H9 (cell line): ENCODE results near the gene MRRF. TPM values are rescaled to one million over a fixed set of nuclear protein-coding genes. Genes with fewer than 3 reads are reported as not detected.

Experiments used
- DNase-seq: peaks from one replicate; pipeline ENCODE4 v3.0.0-alpha.2; 2017
- H2AFZ ChIP-seq: one replicate; pipeline ENCODE4 v1.6.1; 2013; ENCODE audit warnings: mild to moderate bottlenecking, low read length, control low read depth, moderate library complexity
- H2AK5ac ChIP-seq: 2 replicates; pipeline ENCODE4 v1.6.1; 2013; ENCODE audit warnings: low read length, control low read depth, mixed read lengths; ENCODE audit not compliant: insufficient read length
- H2BK120ac ChIP-seq: one replicate; pipeline ENCODE4 v1.6.1; 2013; ENCODE audit warnings: low read depth, mild to moderate bottlenecking, low read length, control low read depth, inconsistent platforms; ENCODE audit not compliant: poor library complexity, severe bottlenecking
- H2BK12ac ChIP-seq: 2 replicates; pipeline ENCODE4 v1.6.1; 2013; ENCODE audit warnings: low read length, control low read depth, mixed read lengths, low read depth; ENCODE audit not compliant: insufficient read length
- H2BK15ac ChIP-seq: 2 replicates; pipeline ENCODE4 v1.6.1; 2013; ENCODE audit warnings: low read depth, low read length, control low read depth
- H2BK20ac ChIP-seq: one replicate; pipeline ENCODE4 v1.6.1; 2013; ENCODE audit warnings: low read depth, mild to moderate bottlenecking, low read length, control low read depth, inconsistent platforms; ENCODE audit not compliant: poor library complexity, severe bottlenecking
- H2BK5ac ChIP-seq: 2 replicates; pipeline ENCODE4 v1.6.1; 2013; ENCODE audit warnings: low read length, control low read depth, mixed read lengths; ENCODE audit not compliant: insufficient read length
- H3K14ac ChIP-seq: 2 replicates; pipeline ENCODE4 v1.6.1; 2013; ENCODE audit warnings: low read length, control low read depth; ENCODE audit not compliant: insufficient read depth
- H3K18ac ChIP-seq: 2 replicates; pipeline ENCODE4 v1.6.1; 2013; ENCODE audit warnings: low read depth, mild to moderate bottlenecking, mixed read lengths, low read length, control low read depth; ENCODE audit not compliant: insufficient read length
- H3K23ac ChIP-seq: 2 replicates; pipeline ENCODE4 v1.6.1; 2013; ENCODE audit warnings: low read length, control low read depth, mixed read lengths, low read depth; ENCODE audit not compliant: insufficient read length
- H3K23me2 ChIP-seq: 2 replicates; pipeline ENCODE4 v1.6.1; 2013; ENCODE audit warnings: low read depth, mild to moderate bottlenecking, mixed read lengths, low read length, control low read depth; ENCODE audit not compliant: insufficient read length, poor library complexity, severe bottlenecking
- H3K27ac ChIP-seq: 2 replicates; pipeline ENCODE4 v1.5.1; 2013; ENCODE audit warnings: low read length, control low read depth, mixed read lengths, low read depth; ENCODE audit not compliant: insufficient read length
- H3K27me3 ChIP-seq: 2 replicates; pipeline ENCODE4 v1.6.1; 2013; ENCODE audit warnings: low read length, control low read depth, inconsistent platforms; ENCODE audit not compliant: insufficient read depth
- H3K4ac ChIP-seq: 2 replicates; pipeline ENCODE4 v1.6.1; 2013; ENCODE audit warnings: low read depth, mild to moderate bottlenecking, control low read depth, inconsistent platforms, low read length, moderate library complexity
- H3K4me1 ChIP-seq: 2 replicates; pipeline ENCODE4 v1.6.1; 2013; ENCODE audit warnings: low read length, control low read depth, inconsistent platforms; ENCODE audit not compliant: insufficient read depth
- H3K4me2 ChIP-seq: 2 replicates; pipeline ENCODE4 v1.6.1; 2013; ENCODE audit warnings: low read length, control low read depth, mixed read lengths; ENCODE audit not compliant: insufficient read length, insufficient read depth
- H3K56ac ChIP-seq: 2 replicates; pipeline ENCODE4 v1.6.1; 2013; ENCODE audit warnings: low read depth, mild to moderate bottlenecking, mixed read lengths, low read length, control low read depth; ENCODE audit not compliant: insufficient read length
- H3K79me1 ChIP-seq: 2 replicates; pipeline ENCODE4 v1.6.1; 2013; ENCODE audit warnings: low read depth, mild to moderate bottlenecking, moderate library complexity, low read length, control low read depth, inconsistent platforms; ENCODE audit not compliant: insufficient read depth, poor library complexity, severe bottlenecking
- H3K79me2 ChIP-seq: 2 replicates; pipeline ENCODE4 v1.6.1; 2013; ENCODE audit warnings: low read length, control low read depth, inconsistent platforms; ENCODE audit not compliant: insufficient read depth
- H3K9ac ChIP-seq: 2 replicates; pipeline ENCODE4 v1.6.1; 2013; ENCODE audit warnings: low read length, control low read depth, mixed read lengths; ENCODE audit not compliant: insufficient read length; ENCODE audit errors: extremely low read depth
- H3K9me3 ChIP-seq: one replicate; pipeline ENCODE4 v1.6.1; 2013; ENCODE audit warnings: low read depth, low read length, inconsistent platforms; ENCODE audit not compliant: control insufficient read depth
- H3T11ph ChIP-seq: one replicate; pipeline ENCODE4 v1.6.1; 2013; ENCODE audit warnings: mild to moderate bottlenecking, low read length, control low read depth, inconsistent platforms
- H4K20me1 ChIP-seq: one replicate; pipeline ENCODE4 v1.6.1; 2013; ENCODE audit not compliant: control insufficient read depth, insufficient read length, insufficient read depth
- H4K5ac ChIP-seq: 2 replicates; pipeline ENCODE4 v1.6.1; 2013; ENCODE audit warnings: low read depth, mild to moderate bottlenecking, mixed read lengths, low read length, control low read depth; ENCODE audit not compliant: insufficient read length
- H4K8ac ChIP-seq: replicated peaks from 2 replicates; pipeline ENCODE4 v1.6.1; 2013; ENCODE audit warnings: low read length, control low read depth, mixed read lengths, low read depth; ENCODE audit not compliant: insufficient read length
- H4K91ac ChIP-seq: 2 replicates; pipeline ENCODE4 v1.6.1; 2013; ENCODE audit warnings: low read depth, mild to moderate bottlenecking, moderate library complexity, mixed read lengths, low read length, control low read depth; ENCODE audit not compliant: insufficient read length
- H3K27ac Mint-ChIP-seq, 3 experiments: 2 replicates in 2 of 3; 3 replicates in 1 of 3; pipeline ENCODE4 v1.8.0; 2020 to 2021; ENCODE audit warnings: mixed read lengths in 3 of 3, mild to moderate bottlenecking in 1 of 3, moderate library complexity in 1 of 3
- H3K27me3 Mint-ChIP-seq: 2 replicates; pipeline ENCODE4 v1.8.0; 2021; ENCODE audit warnings: low read depth, mild to moderate bottlenecking, moderate library complexity, mixed read lengths
- H3K36me3 Mint-ChIP-seq, 3 experiments: 2 replicates in 2 of 3; 3 replicates in 1 of 3; pipeline ENCODE4 v1.8.0; 2020 to 2021; ENCODE audit warnings: low read depth in 3 of 3, mixed read lengths in 3 of 3; ENCODE audit not compliant: insufficient read depth in 1 of 3
- H3K4me1 Mint-ChIP-seq, 2 experiments: 2 replicates each; pipeline ENCODE4 v1.8.0; 2020; ENCODE audit warnings: mixed read lengths in 2 of 2
- H3K4me3 Mint-ChIP-seq, 2 experiments: 2 replicates in 1 of 2; 3 replicates in 1 of 2; pipeline ENCODE4 v1.8.0; 2020 to 2021; ENCODE audit warnings: mild to moderate bottlenecking in 2 of 2, mixed read lengths in 2 of 2, moderate library complexity in 1 of 2
- H3K9me3 Mint-ChIP-seq, 2 experiments: 2 replicates in 1 of 2; 3 replicates in 1 of 2; pipeline ENCODE4 v1.8.0; 2020; ENCODE audit warnings: mild to moderate bottlenecking in 2 of 2, mixed read lengths in 2 of 2, moderate library complexity in 1 of 2
- WGBS: extraction: QIAGEN DNeasy Blood & Tissue Kit; methylation state at CpG from one replicate; pipeline ENCODE4 v1.1.7; 2013; ENCODE audit warnings: missing lambda C conversion rate, low lambda C conversion rate, mixed read lengths; ENCODE audit not compliant: insufficient read length; ENCODE audit errors: extremely low coverage; 5-methylcytosine and 5-hydroxymethylcytosine counted together
- total RNA-seq: library from RNA; stranded (reverse); gene quantifications from 2 replicates; pipeline ENCODE4 v1.2.1, GENCODE V29; 2021
- TF ChIP-seq, protein P1 (sequence below): fragments of 200-600 bp; sonication (generic); conservative IDR thresholded peaks from 3 replicates; pipeline ENCODE4 v1.8.0; 2021; ENCODE audit warnings: antibody characterized with exemption, mild to moderate bottlenecking

MRRF gene
- total RNA-seq, 1 experiment from 2014 or later, result 33.7 TPM

DNA sequence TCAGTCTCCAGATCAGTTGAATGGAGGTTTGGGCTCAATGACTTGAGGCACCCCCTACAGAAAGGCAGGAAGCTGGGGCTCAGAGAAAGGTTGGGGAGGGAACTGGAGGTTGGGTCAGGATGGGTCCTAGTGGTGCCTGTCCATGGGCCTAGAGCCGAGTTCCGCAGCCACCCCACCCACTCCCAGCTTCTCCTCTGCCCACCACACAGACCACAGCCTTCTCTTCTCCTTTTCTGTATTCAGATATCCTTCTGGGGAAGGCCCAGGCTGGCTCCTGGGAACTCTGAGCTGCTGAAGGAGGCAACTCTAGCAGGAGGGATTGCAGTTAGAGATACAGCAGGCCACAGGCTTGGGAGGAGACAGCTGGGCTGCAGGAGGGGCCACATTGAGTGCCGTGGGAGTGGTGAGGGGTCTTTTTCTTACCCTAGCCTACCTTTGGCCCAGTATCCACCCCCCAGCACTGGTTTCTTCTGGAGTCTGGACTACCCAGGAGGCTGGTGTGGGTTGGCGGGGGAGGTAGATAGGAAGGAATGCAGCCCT is 90.7 kb downstream of the MRRF start:
- no CpG with 5 or more reads among the region's 4 CpGs for WGBS
- no peak overlapping the region for H3K9ac ChIP-seq
- H2BK120ac ChIP-seq, result no peak overlapping the region

More for the DNA sequence above, 90.7 kb downstream of the MRRF start:
- H3K23me2 ChIP-seq, result no peaks in the 10 kb centered on the region
- no peak overlapping the region for H3K56ac ChIP-seq
- H4K20me1 ChIP-seq, result no peaks in the 10 kb centered on the region
- H3K4ac ChIP-seq, result no peak overlapping the region
- H3K4me2 ChIP-seq, result no peak overlapping the region
- Mint-ChIP-seq H3K4me3 (no peak overlapping the region), H3K9me3 (peaks cover 7 to 11% of the 10 kb centered on the region in 2 experiments; a peak in 3 of 5 replicates), H3K27ac (no peak overlapping the region; a peak in 1 of 7 replicates), H3K36me3 (no peaks in the 10 kb centered on the region; a peak in 1 of 7 replicates), H3K4me1 (no peaks in the 10 kb centered on the region), H3K27me3 (peaks cover 16% of the 10 kb centered on the region)
- no peak overlapping the region for H2BK15ac ChIP-seq
- no peak for DNase-seq
- no peak overlapping the region for H4K5ac ChIP-seq
- no peak overlapping the region for H3K18ac ChIP-seq
- no peaks in the 10 kb centered on the region for H3K27me3 ChIP-seq
- no peaks in the 10 kb centered on the region for H3K79me1 ChIP-seq
- no peaks in the 10 kb centered on the region for H3K79me2 ChIP-seq
- TF ChIP-seq, protein P1, sequence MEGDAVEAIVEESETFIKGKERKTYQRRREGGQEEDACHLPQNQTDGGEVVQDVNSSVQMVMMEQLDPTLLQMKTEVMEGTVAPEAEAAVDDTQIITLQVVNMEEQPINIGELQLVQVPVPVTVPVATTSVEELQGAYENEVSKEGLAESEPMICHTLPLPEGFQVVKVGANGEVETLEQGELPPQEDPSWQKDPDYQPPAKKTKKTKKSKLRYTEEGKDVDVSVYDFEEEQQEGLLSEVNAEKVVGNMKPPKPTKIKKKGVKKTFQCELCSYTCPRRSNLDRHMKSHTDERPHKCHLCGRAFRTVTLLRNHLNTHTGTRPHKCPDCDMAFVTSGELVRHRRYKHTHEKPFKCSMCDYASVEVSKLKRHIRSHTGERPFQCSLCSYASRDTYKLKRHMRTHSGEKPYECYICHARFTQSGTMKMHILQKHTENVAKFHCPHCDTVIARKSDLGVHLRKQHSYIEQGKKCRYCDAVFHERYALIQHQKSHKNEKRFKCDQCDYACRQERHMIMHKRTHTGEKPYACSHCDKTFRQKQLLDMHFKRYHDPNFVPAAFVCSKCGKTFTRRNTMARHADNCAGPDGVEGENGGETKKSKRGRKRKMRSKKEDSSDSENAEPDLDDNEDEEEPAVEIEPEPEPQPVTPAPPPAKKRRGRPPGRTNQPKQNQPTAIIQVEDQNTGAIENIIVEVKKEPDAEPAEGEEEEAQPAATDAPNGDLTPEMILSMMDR, result no peak
- H3T11ph ChIP-seq, result no peak overlapping the region
- no peak overlapping the region for H4K8ac ChIP-seq
- H3K9me3 ChIP-seq, result no peaks in the 10 kb centered on the region
- H2BK20ac ChIP-seq, result no peak overlapping the region
- no peak overlapping the region for H2BK12ac ChIP-seq
- H3K4me1 ChIP-seq, result no peaks in the 10 kb centered on the region
- no peak overlapping the region for H2AFZ ChIP-seq
- H3K23ac ChIP-seq, result no peak overlapping the region
- no peak overlapping the region; the same call in 1 of the 2 replicates for H3K14ac ChIP-seq
- no peak overlapping the region for H2BK5ac ChIP-seq
- no peak overlapping the region for H2AK5ac ChIP-seq
- H4K91ac ChIP-seq, result no peak overlapping the region
- H3K27ac ChIP-seq, result no peak overlapping the region
